ENCODE data around the gene USP6. TPM values are rescaled to one million over a fixed set of nuclear protein-coding genes. Genes with fewer than 3 reads are reported as not detected.

USP6 gene
- total and polyA plus RNA-seq, 2 of the 13 experiments (the other 11 are each of a cell fraction or from before 2014, with no cell fraction given) = 0.04 TPM; not detected in 1

GRCh38 chr17:5111402-5112204, 4.2 kb upstream of the USP6 start, which contains the start of gene ZNF232 (continued):
- TF ChIP-seq ZNF761 (CRISPR knock-in tag; conservative IDR thresholded peaks at IDR 0.05) (0 out of 2 replicates have a peak, but pooled peaks have one; percentile 19), ZNF30 (CRISPR knock-in tag; IDR thresholded peaks at IDR 0.05) (no peak), ZNF644 (CRISPR knock-in tag; IDR thresholded peaks at IDR 0.05; ENCODE audit: low read depth) (no peak), ZFX (CRISPR knock-in tag; IDR thresholded peaks at IDR 0.05; ENCODE audit: low read depth) (peak; percentile 78), NR2F6 (IDR thresholded peaks at IDR 0.05) (no peak), NR2F6 (CRISPR knock-in tag; IDR thresholded peaks at IDR 0.05) (no peak; the same call in 1 of the 2 replicates), ZNF792 (CRISPR knock-in tag; IDR thresholded peaks at IDR 0.05) (peak; percentile 79), MYC (CRISPR knock-in tag; IDR thresholded peaks at IDR 0.05; ENCODE audit: borderline replicate concordance) (peak; percentile 94; the same call in 1 of the 2 replicates), SP1 (IDR thresholded peaks at IDR 0.05) (no peak), SP1 (CRISPR knock-in tag; IDR thresholded peaks at IDR 0.05) (peak; percentile 44; the same call in 1 of the 2 replicates), ZNF83 (CRISPR knock-in tag; IDR thresholded peaks at IDR 0.05; ENCODE audit: borderline replicate concordance) (peak; percentile 92; the same call in 1 of the 2 replicates), ISL2 (CRISPR knock-in tag; IDR thresholded peaks at IDR 0.05) (peak; percentile 71), ZNF331 (CRISPR knock-in tag; IDR thresholded peaks at IDR 0.05) (peak; percentile 23; the same call in 1 of the 2 replicates), CTCF (CRISPR knock-in tag; IDR thresholded peaks at IDR 0.05) (peak; percentile 43; the same call in 1 of the 2 replicates)
- TF ChIP-seq, protein P1, sequence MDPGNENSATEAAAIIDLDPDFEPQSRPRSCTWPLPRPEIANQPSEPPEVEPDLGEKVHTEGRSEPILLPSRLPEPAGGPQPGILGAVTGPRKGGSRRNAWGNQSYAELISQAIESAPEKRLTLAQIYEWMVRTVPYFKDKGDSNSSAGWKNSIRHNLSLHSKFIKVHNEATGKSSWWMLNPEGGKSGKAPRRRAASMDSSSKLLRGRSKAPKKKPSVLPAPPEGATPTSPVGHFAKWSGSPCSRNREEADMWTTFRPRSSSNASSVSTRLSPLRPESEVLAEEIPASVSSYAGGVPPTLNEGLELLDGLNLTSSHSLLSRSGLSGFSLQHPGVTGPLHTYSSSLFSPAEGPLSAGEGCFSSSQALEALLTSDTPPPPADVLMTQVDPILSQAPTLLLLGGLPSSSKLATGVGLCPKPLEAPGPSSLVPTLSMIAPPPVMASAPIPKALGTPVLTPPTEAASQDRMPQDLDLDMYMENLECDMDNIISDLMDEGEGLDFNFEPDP (CRISPR knock-in tag; conservative IDR thresholded peaks at IDR 0.05) = no peak
- TF ChIP-seq, protein P2, sequence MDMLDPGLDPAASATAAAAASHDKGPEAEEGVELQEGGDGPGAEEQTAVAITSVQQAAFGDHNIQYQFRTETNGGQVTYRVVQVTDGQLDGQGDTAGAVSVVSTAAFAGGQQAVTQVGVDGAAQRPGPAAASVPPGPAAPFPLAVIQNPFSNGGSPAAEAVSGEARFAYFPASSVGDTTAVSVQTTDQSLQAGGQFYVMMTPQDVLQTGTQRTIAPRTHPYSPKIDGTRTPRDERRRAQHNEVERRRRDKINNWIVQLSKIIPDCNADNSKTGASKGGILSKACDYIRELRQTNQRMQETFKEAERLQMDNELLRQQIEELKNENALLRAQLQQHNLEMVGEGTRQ (IDR thresholded peaks at IDR 0.05; ENCODE audit: low read depth, low read length) = no peak
- TF ChIP-seq, protein P2 (CRISPR knock-in tag; IDR thresholded peaks at IDR 0.05; ENCODE audit: borderline replicate concordance) = peak; percentile 77
- TF ChIP-seq, protein P3, sequence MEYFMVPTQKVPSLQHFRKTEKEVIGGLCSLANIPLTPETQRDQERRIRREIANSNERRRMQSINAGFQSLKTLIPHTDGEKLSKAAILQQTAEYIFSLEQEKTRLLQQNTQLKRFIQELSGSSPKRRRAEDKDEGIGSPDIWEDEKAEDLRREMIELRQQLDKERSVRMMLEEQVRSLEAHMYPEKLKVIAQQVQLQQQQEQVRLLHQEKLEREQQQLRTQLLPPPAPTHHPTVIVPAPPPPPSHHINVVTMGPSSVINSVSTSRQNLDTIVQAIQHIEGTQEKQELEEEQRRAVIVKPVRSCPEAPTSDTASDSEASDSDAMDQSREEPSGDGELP (IDR thresholded peaks at IDR 0.05; ENCODE audit: borderline replicate concordance, low read depth) = peak; percentile 51; the same call in 1 of the 2 replicates
- TF ChIP-seq, protein P4, sequence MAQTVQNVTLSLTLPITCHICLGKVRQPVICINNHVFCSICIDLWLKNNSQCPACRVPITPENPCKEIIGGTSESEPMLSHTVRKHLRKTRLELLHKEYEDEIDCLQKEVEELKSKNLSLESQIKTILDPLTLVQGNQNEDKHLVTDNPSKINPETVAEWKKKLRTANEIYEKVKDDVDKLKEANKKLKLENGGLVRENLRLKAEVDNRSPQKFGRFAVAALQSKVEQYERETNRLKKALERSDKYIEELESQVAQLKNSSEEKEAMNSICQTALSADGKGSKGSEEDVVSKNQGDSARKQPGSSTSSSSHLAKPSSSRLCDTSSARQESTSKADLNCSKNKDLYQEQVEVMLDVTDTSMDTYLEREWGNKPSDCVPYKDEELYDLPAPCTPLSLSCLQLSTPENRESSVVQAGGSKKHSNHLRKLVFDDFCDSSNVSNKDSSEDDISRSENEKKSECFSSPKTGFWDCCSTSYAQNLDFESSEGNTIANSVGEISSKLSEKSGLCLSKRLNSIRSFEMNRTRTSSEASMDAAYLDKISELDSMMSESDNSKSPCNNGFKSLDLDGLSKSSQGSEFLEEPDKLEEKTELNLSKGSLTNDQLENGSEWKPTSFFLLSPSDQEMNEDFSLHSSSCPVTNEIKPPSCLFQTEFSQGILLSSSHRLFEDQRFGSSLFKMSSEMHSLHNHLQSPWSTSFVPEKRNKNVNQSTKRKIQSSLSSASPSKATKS (CRISPR knock-in tag; IDR thresholded peaks at IDR 0.05) = no peak

Data from HepG2 (cell line).